Measurements from ENCODE around the gene TOR1AIP1. TPM values are rescaled to one million over a fixed set of nuclear protein-coding genes. Genes with fewer than 3 reads are reported as not detected.

The TOR1AIP1 gene
- total RNA-seq, 1 donor from 2014 or later, result 42.6 TPM

GRCh38 chr1:179930867-179931266 is 48.8 kb downstream of the TOR1AIP1 start:
- Mint-ChIP-seq H3K4me1 (ENCODE audit: low read depth) (peaks cover 6% of the 10 kb centered on the region), H3K27me3 (ENCODE audit: low read depth) (no peaks in the 10 kb centered on the region), H3K4me3 (ENCODE audit: unreplicated experiment) (no peak overlapping the region), H3K36me3 (ENCODE audit: low read depth) (no peaks in the 10 kb centered on the region), H3K9me3 (ENCODE audit: low read depth) (no peaks in the 10 kb centered on the region), H3K27ac (ENCODE audit: unreplicated experiment) (no peak overlapping the region)
- TF ChIP-seq CTCF (IDR thresholded peaks at IDR 0.05), result no peak
- no peak for DNase-seq (ENCODE audit: low spot score)

DNA sequence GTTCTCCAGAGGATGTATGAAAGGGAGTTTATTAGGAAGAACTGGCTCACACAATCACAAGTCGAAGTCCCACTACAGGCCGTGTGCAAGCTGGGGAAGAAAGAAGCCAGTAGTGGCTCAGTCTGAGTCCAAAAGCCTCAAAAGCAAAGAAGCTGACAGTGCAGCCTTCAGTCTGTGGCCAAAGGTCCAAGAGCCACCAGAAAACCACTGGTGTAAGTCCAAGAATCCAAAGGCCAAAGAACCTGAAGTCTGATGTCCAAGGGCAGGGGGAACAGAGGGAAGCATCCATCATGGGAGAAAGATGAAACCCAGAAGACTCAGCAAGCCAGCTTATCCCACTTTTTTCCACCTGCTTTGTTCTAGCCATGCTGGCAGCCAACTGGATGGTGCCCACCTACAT is 51.1 kb downstream of the TOR1AIP1 start:
- no peaks in the 10 kb centered on the region for H3K36me3 Mint-ChIP-seq (ENCODE audit: low read depth)
- no peak overlapping the region for H3K4me3 Mint-ChIP-seq (ENCODE audit: unreplicated experiment)
- peaks cover 6% of the 10 kb centered on the region for H3K4me1 Mint-ChIP-seq (ENCODE audit: low read depth)
- H3K27ac Mint-ChIP-seq (ENCODE audit: unreplicated experiment), result no peak overlapping the region
- H3K9me3 Mint-ChIP-seq (ENCODE audit: low read depth), result no peaks in the 10 kb centered on the region
- no peak for DNase-seq (ENCODE audit: low spot score)
- no peak for TF ChIP-seq CTCF (IDR thresholded peaks at IDR 0.05)
- no peaks in the 10 kb centered on the region for H3K27me3 Mint-ChIP-seq (ENCODE audit: low read depth)

GRCh38 chr1:179935909-179936496 is 53.9 kb downstream of the TOR1AIP1 start:
- Mint-ChIP-seq H3K4me1 (ENCODE audit: low read depth) (no peaks in the 10 kb centered on the region), H3K27me3 (ENCODE audit: low read depth) (no peaks in the 10 kb centered on the region), H3K4me3 (ENCODE audit: unreplicated experiment) (no peak overlapping the region), H3K9me3 (ENCODE audit: low read depth) (no peaks in the 10 kb centered on the region), H3K36me3 (ENCODE audit: low read depth) (no peaks in the 10 kb centered on the region), H3K27ac (ENCODE audit: unreplicated experiment) (no peak overlapping the region)
- DNase-seq (ENCODE audit: low spot score), result no peak
- TF ChIP-seq CTCF (IDR thresholded peaks at IDR 0.05), result no peak

GRCh38 chr1:179937668-179938254 is 55.7 kb downstream of the TOR1AIP1 start:
- H3K4me3 Mint-ChIP-seq (ENCODE audit: unreplicated experiment), result no peak overlapping the region
- H3K27me3 Mint-ChIP-seq (ENCODE audit: low read depth), result no peaks in the 10 kb centered on the region
- no peaks in the 10 kb centered on the region for H3K4me1 Mint-ChIP-seq (ENCODE audit: low read depth)
- H3K27ac Mint-ChIP-seq (ENCODE audit: unreplicated experiment), result no peak overlapping the region
- no peaks in the 10 kb centered on the region for H3K9me3 Mint-ChIP-seq (ENCODE audit: low read depth)
- DNase-seq (ENCODE audit: low spot score), result no peak
- no peaks in the 10 kb centered on the region for H3K36me3 Mint-ChIP-seq (ENCODE audit: low read depth)
- TF ChIP-seq CTCF (IDR thresholded peaks at IDR 0.05), result no peak

- TF ChIP-seq CTCF (IDR thresholded peaks at IDR 0.05), result no peak
- Mint-ChIP-seq H3K36me3 (ENCODE audit: low read depth) (no peaks in the 10 kb centered on the region), H3K4me3 (ENCODE audit: unreplicated experiment) (no peak overlapping the region), H3K27ac (ENCODE audit: unreplicated experiment) (no peak overlapping the region), H3K27me3 (ENCODE audit: low read depth) (no peaks in the 10 kb centered on the region), H3K4me1 (ENCODE audit: low read depth) (no peaks in the 10 kb centered on the region), H3K9me3 (ENCODE audit: low read depth) (no peaks in the 10 kb centered on the region)
- DNase-seq (ENCODE audit: low spot score), result no peak
Observed at GRCh38 chr1:179938752-179939151, 56.7 kb downstream of the TOR1AIP1 start.

All from chondrocyte (in vitro differentiated cells).